ENCODE results near the gene IPCEF1. TPM values are rescaled to one million over a fixed set of nuclear protein-coding genes. Genes with fewer than 3 reads are reported as not detected.
"Not testable (repeated sequence)": the region's sequence is repeated elsewhere in the genome, so short reads cannot be mapped to it uniquely, and the experiment has no call there.

The IPCEF1 gene
- total RNA-seq, 1 experiment from 2014 or later, result 0.28 TPM

GRCh38 chr6:154337406-154338005, 19.1 kb downstream of the IPCEF1 start:
- no peaks in the 10 kb centered on the region for H3K9me3 ChIP-seq (ENCODE audit: control insufficient read depth, insufficient read depth, low read depth, low read length)
- in situ Hi-C loops (cut with HindIII; ENCODE audit: low pct_unique_long_range_greater_than_20kb, low sequenced_read_pairs), result no loop called here
- POLR2A ChIA-PET, result no interaction called here
- CTCF ChIA-PET, result no interaction called here
- H3K36me3 ChIP-seq (ENCODE audit: control insufficient read depth, insufficient read depth, low read length), result no peaks in the 10 kb centered on the region
- TF ChIP-seq CTCF (IDR thresholded peaks at IDR 0.05), result no peak
- no peak for TF ChIP-seq SIN3A (IDR thresholded peaks at IDR 0.05; ENCODE audit: borderline replicate concordance, insufficient read depth, low read depth, low read length)
- TF ChIP-seq POLR2AphosphoS5 (IDR thresholded peaks at IDR 0.05; ENCODE audit: low read depth, low read length), result no peak
- TF ChIP-seq TCF7L2 (IDR thresholded peaks at IDR 0.05; ENCODE audit: low read depth, low read length), result no peak
- TF ChIP-seq REST (IDR thresholded peaks at IDR 0.05; ENCODE audit: insufficient read depth in 1 of 2, low read depth in 2 of 2, low read length in 1 of 2), result no peak
- no peak for ATAC-seq
- H3K4me1 ChIP-seq (ENCODE audit: control insufficient read depth, insufficient read depth, low read length), result no peaks in the 10 kb centered on the region
- H3K27me3 ChIP-seq (ENCODE audit: control insufficient read depth, insufficient read depth, low read length), result no peaks in the 10 kb centered on the region
- no peak overlapping the region for H3K4me3 ChIP-seq (ENCODE audit: low read depth in 2 of 2, low read length in 2 of 2)
- no peak for DNase-seq (ENCODE audit: low read depth, low spot score)
- BruUV-seq (replicated peaks), result no TSS peak
- no peak overlapping the region for H3K27ac ChIP-seq (ENCODE audit: low read length)
- intact Hi-C loops (cut with micrococcal nuclease; ENCODE audit: unreplicated experiment), result no loop called here

GRCh38 chr6:154334147-154334546, 22.5 kb downstream of the IPCEF1 start:
- CTCF ChIA-PET; in situ Hi-C loops (cut with HindIII; ENCODE audit: low pct_unique_long_range_greater_than_20kb, low sequenced_read_pairs); BruUV-seq (replicated peaks); H3K9me3 ChIP-seq (ENCODE audit: control insufficient read depth, insufficient read depth, low read depth, low read length); POLR2A ChIA-PET; H3K36me3 ChIP-seq (ENCODE audit: control insufficient read depth, insufficient read depth, low read length); H3K4me3 ChIP-seq (ENCODE audit: low read depth in 2 of 2, low read length in 2 of 2); intact Hi-C loops (cut with micrococcal nuclease; ENCODE audit: unreplicated experiment); H3K27me3 ChIP-seq (ENCODE audit: control insufficient read depth, insufficient read depth, low read length); DNase-seq (ENCODE audit: low read depth, low spot score); H3K4me1 ChIP-seq (ENCODE audit: control insufficient read depth, insufficient read depth, low read length); ATAC-seq; H3K27ac ChIP-seq (ENCODE audit: low read length): not testable (repeated sequence)

- H3K36me3 ChIP-seq (ENCODE audit: control insufficient read depth, insufficient read depth, low read length), result no peaks in the 10 kb centered on the region
- no peaks in the 10 kb centered on the region for H3K27me3 ChIP-seq (ENCODE audit: control insufficient read depth, insufficient read depth, low read length)
- no peak overlapping the region for H3K27ac ChIP-seq (ENCODE audit: low read length)
- no peaks in the 10 kb centered on the region for H3K4me1 ChIP-seq (ENCODE audit: control insufficient read depth, insufficient read depth, low read length)
- H3K9me3 ChIP-seq (ENCODE audit: control insufficient read depth, insufficient read depth, low read depth, low read length), result no peaks in the 10 kb centered on the region
- no TSS peak for BruUV-seq (replicated peaks)
- intact Hi-C loops (cut with micrococcal nuclease; ENCODE audit: unreplicated experiment) (no loop called here), in situ Hi-C loops (cut with HindIII; ENCODE audit: low pct_unique_long_range_greater_than_20kb, low sequenced_read_pairs) (no loop called here)
- CTCF ChIA-PET, result no interaction called here
- TF ChIP-seq TCF7L2 (IDR thresholded peaks at IDR 0.05; ENCODE audit: low read depth, low read length) (no peak), REST (IDR thresholded peaks at IDR 0.05; ENCODE audit: insufficient read depth in 1 of 2, low read depth in 2 of 2, low read length in 1 of 2) (no peak), POLR2AphosphoS5 (IDR thresholded peaks at IDR 0.05; ENCODE audit: low read depth, low read length) (no peak), CTCF (IDR thresholded peaks at IDR 0.05) (no peak), SIN3A (IDR thresholded peaks at IDR 0.05; ENCODE audit: borderline replicate concordance, insufficient read depth, low read depth, low read length) (no peak)
- POLR2A ChIA-PET, result no interaction called here
- no peak overlapping the region for H3K4me3 ChIP-seq (ENCODE audit: low read depth in 2 of 2, low read length in 2 of 2)
- ATAC-seq (no peak), DNase-seq (ENCODE audit: low read depth, low spot score) (no peak)
Observed at GRCh38 chr6:154331750-154332149, 24.9 kb downstream of the IPCEF1 start.
